Measurements from ENCODE around the gene LSM14B.
"Not testable (repeated sequence)": the region's sequence is repeated elsewhere in the genome, so short reads cannot be mapped to it uniquely, and the experiment has no call there.

LSM14B gene

GRCh38 chr20:62121776-62122653 lies at the start of gene LSM14B:
Gene LSM14B, plus strand, starts transcription at chr20:62122475. Its CDS starts 192 bp downstream, at chr20:62122667.
- TF ChIP-seq POLR2A (IDR thresholded peaks at IDR 0.05; ENCODE audit: low read depth, low read length): peak; percentile 56; the same call in 1 of the 2 replicates
- DNase-seq (ENCODE audit: insufficient read length, low spot score) (peak; percentile 93), FAIRE-seq (no peak)

GRCh38 chr20:62073323-62073722 lies 49.0 kb upstream of the LSM14B start:
- DNase-seq (ENCODE audit: insufficient read length, low spot score): no peak
- no peak for TF ChIP-seq POLR2A (IDR thresholded peaks at IDR 0.05; ENCODE audit: low read depth, low read length)
- FAIRE-seq: no peak

- DNase-seq (ENCODE audit: insufficient read length, low spot score): no peak
- FAIRE-seq: no peak
- TF ChIP-seq POLR2A (IDR thresholded peaks at IDR 0.05; ENCODE audit: low read depth, low read length): no peak
Measured at GRCh38 chr20:62079166-62079565, 43.1 kb upstream of the LSM14B start.

DNA sequence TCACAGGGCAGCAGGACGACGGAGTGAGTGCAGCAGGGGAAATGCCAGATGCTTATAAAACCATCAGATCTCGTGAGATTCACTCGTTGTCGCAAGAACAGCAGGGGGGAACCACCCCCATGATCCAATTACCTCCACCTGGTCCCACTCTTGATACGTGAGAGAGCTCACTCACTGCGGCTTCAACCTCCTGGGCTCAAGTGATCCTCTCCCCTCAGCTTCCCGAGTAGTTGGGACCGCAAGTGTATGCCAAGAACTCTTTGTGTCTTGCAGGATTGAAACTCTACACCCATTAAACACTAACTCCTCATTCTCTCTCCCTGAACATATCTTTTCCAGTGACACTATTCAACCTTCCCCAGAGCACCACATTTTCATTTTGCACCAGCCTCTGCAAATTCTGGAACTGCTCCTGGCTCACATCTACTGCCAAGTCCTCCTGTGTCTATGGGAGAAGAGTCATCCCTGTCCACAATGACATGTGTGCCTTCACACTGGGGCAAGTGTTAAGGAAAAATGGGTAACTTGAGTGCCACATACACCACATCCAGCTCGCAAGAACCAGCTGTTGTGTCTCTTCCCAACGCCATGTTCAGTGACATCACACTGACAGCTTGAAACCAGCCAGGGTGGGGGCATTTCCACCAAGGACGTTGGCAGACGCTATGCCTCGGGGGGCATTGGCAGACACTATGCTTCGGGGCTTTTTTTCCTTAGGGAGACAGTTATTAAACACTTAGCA lies 41.9 kb upstream of the LSM14B start:
- no peak for TF ChIP-seq POLR2A (IDR thresholded peaks at IDR 0.05; ENCODE audit: low read depth, low read length)
- DNase-seq (ENCODE audit: insufficient read length, low spot score) (no peak), FAIRE-seq (no peak)

- no peak for TF ChIP-seq POLR2A (IDR thresholded peaks at IDR 0.05; ENCODE audit: low read depth, low read length)
- FAIRE-seq: no peak
- DNase-seq (ENCODE audit: insufficient read length, low spot score): no peak
Measured at GRCh38 chr20:62083312-62083711, 39.0 kb upstream of the LSM14B start.

GRCh38 chr20:62084224-62084623 lies 38.1 kb upstream of the LSM14B start:
- DNase-seq (ENCODE audit: insufficient read length, low spot score); FAIRE-seq: not testable (repeated sequence)

DNA sequence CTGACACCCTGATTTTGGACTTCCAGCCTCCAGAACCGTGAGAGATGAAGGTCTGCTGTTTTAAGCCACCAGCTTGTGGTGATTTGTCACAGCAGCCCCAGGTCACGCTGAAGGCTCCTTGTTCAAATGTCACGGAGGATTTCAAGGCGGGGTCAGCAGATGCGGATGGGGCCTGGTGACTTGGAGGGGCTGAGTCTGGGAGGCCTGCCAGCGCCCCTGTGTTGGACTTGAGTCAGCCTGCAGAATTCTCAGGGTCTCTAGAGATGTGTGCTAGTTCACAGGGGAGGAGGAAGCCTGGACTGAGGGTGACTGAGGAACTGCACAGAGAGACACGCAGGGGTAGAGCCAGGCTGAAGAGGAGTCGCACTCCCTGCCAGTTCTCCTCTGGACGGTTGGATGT lies 37.1 kb upstream of the LSM14B start:
- FAIRE-seq (no peak), DNase-seq (ENCODE audit: insufficient read length, low spot score) (no peak)
- TF ChIP-seq POLR2A (IDR thresholded peaks at IDR 0.05; ENCODE audit: low read depth, low read length): no peak

- TF ChIP-seq POLR2A (IDR thresholded peaks at IDR 0.05; ENCODE audit: low read depth, low read length): no peak
- FAIRE-seq (no peak), DNase-seq (ENCODE audit: insufficient read length, low spot score) (no peak)
Measured at GRCh38 chr20:62087227-62087626, 35.0 kb upstream of the LSM14B start.

DNA sequence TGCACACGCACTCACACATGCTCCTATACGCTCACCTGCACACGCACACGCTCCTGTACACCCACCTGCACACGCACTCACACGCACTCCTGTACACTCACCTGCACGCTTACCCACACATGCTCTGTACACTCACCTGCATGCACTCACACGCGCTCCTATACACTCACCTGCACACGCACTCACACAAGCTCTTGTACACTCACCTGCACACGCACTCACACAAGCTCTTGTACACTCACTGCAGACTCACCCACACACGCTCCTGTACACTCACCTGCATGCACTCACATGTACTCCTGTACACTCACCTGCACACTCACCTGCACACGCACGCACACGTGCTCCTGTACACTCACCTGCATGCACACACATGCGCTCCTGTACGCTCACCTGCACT lies 34.6 kb upstream of the LSM14B start:
- DNase-seq (ENCODE audit: insufficient read length, low spot score) (no peak), FAIRE-seq (no peak)
- no peak for TF ChIP-seq POLR2A (IDR thresholded peaks at IDR 0.05; ENCODE audit: low read depth, low read length)

- FAIRE-seq (no peak), DNase-seq (ENCODE audit: insufficient read length, low spot score) (peak; percentile 62)
- no peak for TF ChIP-seq POLR2A (IDR thresholded peaks at IDR 0.05; ENCODE audit: low read depth, low read length)
Measured at GRCh38 chr20:62088258-62089127, 33.8 kb upstream of the LSM14B start.

DNA sequence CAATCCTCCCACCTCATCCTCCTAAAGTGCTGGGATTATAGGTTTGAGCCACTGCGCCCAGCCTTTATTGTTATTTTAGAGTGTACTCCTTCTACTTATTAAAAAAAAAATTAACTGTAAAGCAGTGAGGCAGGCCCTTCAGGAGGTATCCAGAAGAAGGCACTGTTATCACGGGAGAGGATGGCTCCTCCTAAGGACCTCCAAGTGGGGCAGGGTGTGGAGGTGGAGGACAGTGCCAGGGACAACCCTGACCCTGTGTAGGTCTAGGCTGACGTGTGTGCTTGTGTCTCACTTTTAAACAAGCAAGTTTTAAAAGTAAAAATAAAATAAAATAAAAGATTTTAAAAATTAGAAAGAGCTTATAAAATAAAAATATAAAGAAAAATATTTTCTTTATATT lies 32.9 kb upstream of the LSM14B start:
- no peak for DNase-seq (ENCODE audit: insufficient read length, low spot score)
- TF ChIP-seq POLR2A (IDR thresholded peaks at IDR 0.05; ENCODE audit: low read depth, low read length): no peak
- FAIRE-seq: no peak

GRCh38 chr20:62096421-62097380 lies 25.6 kb upstream of the LSM14B start:
- FAIRE-seq: no peak

More at GRCh38 chr20:62096421-62097380, 25.6 kb upstream of the LSM14B start:
- DNase-seq (ENCODE audit: insufficient read length, low spot score): no peak
- TF ChIP-seq POLR2A (IDR thresholded peaks at IDR 0.05; ENCODE audit: low read depth, low read length): no peak

Data from H54 (cell line).